H1 (cell line): ENCODE measurements around the gene LDLRAD4. TPM values are rescaled to one million over a fixed set of nuclear protein-coding genes. Genes with fewer than 3 reads are reported as not detected.

Source experiments
- CTCF ChIA-PET: fragments of 300-600 bp; sonication (Branson Sonifier 250); formaldehyde crosslinking; loops from one replicate; lab custom pipeline; 2021; ENCODE audit not compliant: partially characterized antibody; lab: Charles Lee
- POLR2A ChIA-PET: fragments of 300-600 bp; sonication (Branson Sonifier 250); formaldehyde crosslinking; loops from one replicate; lab custom pipeline; 2021; ENCODE audit warnings: inconsistent platforms; ENCODE audit not compliant: partially characterized antibody; lab: Charles Lee
- DNase-seq, 2 experiments: peaks; one replicate each; pipeline versions ENCODE4 v3.0.0 to v3.0.0-alpha.2; 2010 to 2022; ENCODE audit warnings: low spot score in 2 of 2, low read depth in 1 of 2, mixed read lengths in 1 of 2
- FAIRE-seq: peaks from 2 replicates; lab custom pipeline; 2011; peaks lifted over from hg19 to GRCh38; lab: Jason Lieb, UNC
- H2AFZ ChIP-seq: 2 replicates; pipeline ENCODE4 v1.8.1; 2012; ENCODE audit warnings: low read length, inconsistent platforms
- H2AK5ac ChIP-seq: 2 replicates; pipeline ENCODE4 v1.6.1; 2013; ENCODE audit warnings: low read depth, low read length
- H2BK120ac ChIP-seq: replicated peaks from 2 replicates; pipeline ENCODE3; 2013; ENCODE audit warnings: low read depth, low read length, inconsistent platforms
- H2BK12ac ChIP-seq: 2 replicates; pipeline ENCODE4 v1.6.1; 2013; ENCODE audit warnings: low read depth, low read length
- H2BK15ac ChIP-seq: 2 replicates; pipeline ENCODE4 v1.6.1; 2013; ENCODE audit warnings: low read length
- H2BK20ac ChIP-seq: 2 replicates; pipeline ENCODE4 v1.6.1; 2013; ENCODE audit warnings: low read length
- H2BK5ac ChIP-seq: 2 replicates; pipeline ENCODE4 v1.6.1; 2013; ENCODE audit warnings: low read depth, low read length
- H3K14ac ChIP-seq: 2 replicates; pipeline ENCODE4 v1.6.1; 2013; ENCODE audit warnings: inconsistent platforms; ENCODE audit not compliant: insufficient read length
- H3K18ac ChIP-seq: 2 replicates; pipeline ENCODE4 v1.6.1; 2013; ENCODE audit warnings: low read length; ENCODE audit errors: extremely low read depth
- H3K23ac ChIP-seq: 2 replicates; pipeline ENCODE4 v1.6.1; 2013; ENCODE audit warnings: inconsistent platforms; ENCODE audit not compliant: insufficient read length
- H3K23me2 ChIP-seq: 2 replicates; pipeline ENCODE4 v1.6.1; 2013; ENCODE audit warnings: low read depth, low read length
- H3K27ac ChIP-seq: 2 replicates; pipeline ENCODE4 v1.6.1; 2011; ENCODE audit warnings: low read depth, low read length, inconsistent platforms
- H3K27me3 ChIP-seq, 4 experiments: replicated peaks in 1 of 4; 1 replicate in 1 of 4; 2 replicates in 3 of 4; pipeline versions ENCODE4 v1.6.1 to v1.8.1; 2011 to 2013; ENCODE audit warnings: low read length in 3 of 4, mild to moderate bottlenecking in 3 of 4, inconsistent platforms in 2 of 4, mixed read lengths in 2 of 4, moderate library complexity in 1 of 4; ENCODE audit not compliant: control insufficient read depth in 3 of 4, insufficient read depth in 3 of 4; ENCODE audit errors: extremely low read depth in 1 of 4
- H3K36me3 ChIP-seq, 4 experiments: 2 replicates each; pipeline versions ENCODE4 v1.6.1 to v1.8.1; 2011 to 2013; ENCODE audit warnings: mild to moderate bottlenecking in 4 of 4, low read length in 3 of 4, moderate library complexity in 2 of 4, control low read depth in 1 of 4, inconsistent platforms in 1 of 4; ENCODE audit not compliant: insufficient read depth in 4 of 4, control insufficient read depth in 2 of 4
- H3K4ac ChIP-seq: replicated peaks from 2 replicates; pipeline ENCODE3; 2013; ENCODE audit warnings: low read length, low read depth, mixed read lengths, inconsistent platforms; ENCODE audit not compliant: insufficient read length
- H3K4me1 ChIP-seq, 4 experiments: replicated peaks in 1 of 4; 1 replicate in 1 of 4; 2 replicates in 3 of 4; pipeline versions ENCODE4 v1.6.1 to v1.8.1; 2011 to 2013; ENCODE audit warnings: low read length in 3 of 4, inconsistent platforms in 2 of 4, mixed read lengths in 1 of 4; ENCODE audit not compliant: insufficient read depth in 4 of 4, control insufficient read depth in 3 of 4
- H3K4me2 ChIP-seq, 2 experiments: 2 replicates each; pipeline versions ENCODE4 v1.6.1 to v1.8.1; 2011 to 2013; ENCODE audit warnings: low read depth in 2 of 2, low read length in 2 of 2, control low read depth in 1 of 2, inconsistent platforms in 1 of 2, mild to moderate bottlenecking in 1 of 2; ENCODE audit not compliant: insufficient read depth in 1 of 2
- H3K4me3 ChIP-seq, 4 experiments: fragments of 200-600, 300-600 bp in 1 of 4; sonication (generic), shearing (Covaris generic), sonication (Bioruptor Twin) in 1 of 4; 2 replicates each; pipeline versions ENCODE4 v1.5.1 to v1.8.1; 2011 to 2016; ENCODE audit warnings: low read length in 4 of 4, low read depth in 3 of 4, control low read depth in 2 of 4, inconsistent platforms in 2 of 4, mild to moderate bottlenecking in 2 of 4, mixed read lengths in 1 of 4, moderate library complexity in 1 of 4; ENCODE audit not compliant: insufficient read depth in 2 of 4; ENCODE audit errors: extremely low read depth in 1 of 4
- H3K56ac ChIP-seq: replicated peaks from 2 replicates; pipeline ENCODE3; 2013; ENCODE audit warnings: low read depth, mild to moderate bottlenecking, mixed read lengths, low read length, inconsistent platforms; ENCODE audit not compliant: insufficient read length
- H3K79me1 ChIP-seq: 2 replicates; pipeline ENCODE4 v1.6.1; 2013; ENCODE audit warnings: low read depth, low read length, control low read depth
- H3K79me2 ChIP-seq, 2 experiments: 2 replicates each; pipeline versions ENCODE4 v1.6.1 to v1.8.1; 2012 to 2013; ENCODE audit warnings: low read length in 2 of 2, mild to moderate bottlenecking in 2 of 2, inconsistent platforms in 1 of 2; ENCODE audit not compliant: insufficient read depth in 2 of 2, control insufficient read depth in 1 of 2
- H3K9ac ChIP-seq, 4 experiments: replicated peaks in 1 of 4; 1 replicate in 1 of 4; 2 replicates in 3 of 4; pipeline versions ENCODE4 v1.6.1 to v1.8.1; 2011 to 2013; ENCODE audit warnings: low read depth in 3 of 4, low read length in 3 of 4, control low read depth in 2 of 4, mild to moderate bottlenecking in 2 of 4, moderate library complexity in 2 of 4, inconsistent platforms in 1 of 4; ENCODE audit errors: extremely low read depth in 1 of 4
- H3K9me3 ChIP-seq, 2 experiments: 2 replicates each; pipeline versions ENCODE4 v1.6.1 to v1.8.1; 2012 to 2013; ENCODE audit warnings: mild to moderate bottlenecking in 2 of 2, moderate library complexity in 2 of 2, control low read depth in 1 of 2, inconsistent platforms in 1 of 2, low read depth in 1 of 2, low read length in 1 of 2, mixed read lengths in 1 of 2; ENCODE audit not compliant: insufficient read depth in 2 of 2
- H4K20me1 ChIP-seq, 2 experiments: replicated peaks in 1 of 2; 2 replicates each; pipeline versions ENCODE3 to v1.8.1; 2011 to 2013; ENCODE audit warnings: inconsistent platforms in 2 of 2, low read length in 2 of 2, mild to moderate bottlenecking in 1 of 2; ENCODE audit not compliant: insufficient read depth in 2 of 2, control insufficient read depth in 1 of 2
- H4K5ac ChIP-seq: 2 replicates; pipeline ENCODE4 v1.6.1; 2013; ENCODE audit warnings: low read length, low read depth, mixed read lengths, inconsistent platforms; ENCODE audit not compliant: insufficient read length
- H4K8ac ChIP-seq: 2 replicates; pipeline ENCODE4 v1.8.0; 2013; ENCODE audit warnings: mild to moderate bottlenecking, moderate library complexity, low read length, inconsistent platforms; ENCODE audit not compliant: insufficient read depth; ENCODE audit errors: extremely low read depth
- H4K91ac ChIP-seq: replicated peaks from 2 replicates; pipeline ENCODE3; 2013; ENCODE audit warnings: low read length, mixed read lengths, inconsistent platforms; ENCODE audit not compliant: insufficient read length
- ASH2L ChIP-seq: fragments of 200-600, 300-600 bp; sonication (generic); IDR thresholded peaks from one replicate; pipeline ENCODE4 v1.7.1; 2017; ENCODE audit warnings: low read length
- BACH1 ChIP-seq: IDR thresholded peaks from 2 replicates; pipeline ENCODE4 v1.6.1; 2012; ENCODE audit warnings: low read length, improper control_type of control experiment
- CBX5 ChIP-seq: fragments of 300-800, 300-1000 bp; sonication (generic); IDR thresholded peaks from 2 replicates; pipeline ENCODE4 v1.7.1; 2016; ENCODE audit warnings: antibody characterized with exemption, low read length, low read depth
- CHD2 ChIP-seq: IDR thresholded peaks from 2 replicates; pipeline ENCODE4 v1.6.1; 2012; ENCODE audit warnings: low read length, improper control_type of control experiment
- FOSL1 ChIP-seq: IDR thresholded peaks from 2 replicates; pipeline ENCODE4 v1.6.1; 2011; ENCODE audit warnings: mild to moderate bottlenecking, low read depth, low read length, moderate library complexity; ENCODE audit not compliant: insufficient read depth
- NRF1 ChIP-seq: IDR thresholded peaks from 2 replicates; pipeline ENCODE4 v1.6.1; 2011; ENCODE audit warnings: mild to moderate bottlenecking, low read depth, low read length, improper control_type of control experiment
- PHF8 ChIP-seq: fragments of 200-600 bp; sonication (generic); conservative IDR thresholded peaks from 2 replicates; pipeline ENCODE4 v1.7.1; 2012; ENCODE audit warnings: low read depth, mild to moderate bottlenecking, inconsistent platforms, low read length, moderate library complexity
- POLR2AphosphoS5 ChIP-seq: IDR thresholded peaks from 2 replicates; pipeline ENCODE4 v1.6.1; 2011; ENCODE audit warnings: low read depth, low read length
- RAD21 ChIP-seq, 2 experiments: IDR thresholded peaks in 1 of 2; conservative IDR thresholded peaks in 1 of 2; 2 replicates each; pipeline ENCODE4 v1.6.1; 2011; ENCODE audit warnings: low read depth in 2 of 2, low read length in 2 of 2, improper control_type of control experiment in 1 of 2, inconsistent platforms in 1 of 2, mild to moderate bottlenecking in 1 of 2, moderate library complexity in 1 of 2
- RBBP5 ChIP-seq: IDR thresholded peaks from 2 replicates; pipeline ENCODE4 v1.7.1; 2012; ENCODE audit warnings: low read depth, mild to moderate bottlenecking, inconsistent platforms, low read length, moderate library complexity, borderline replicate concordance
- RFX5 ChIP-seq: IDR thresholded peaks from 2 replicates; pipeline ENCODE4 v1.6.1; 2011; ENCODE audit warnings: low read depth, low read length, improper control_type of control experiment, borderline replicate concordance
- RXRA ChIP-seq: IDR thresholded peaks from 2 replicates; pipeline ENCODE4 v1.6.1; 2011; ENCODE audit warnings: low read depth, mild to moderate bottlenecking, low read length, moderate library complexity; ENCODE audit not compliant: insufficient read depth
- SIN3A ChIP-seq, 2 experiments: IDR thresholded peaks in 1 of 2; conservative IDR thresholded peaks in 1 of 2; 2 replicates each; pipeline ENCODE4 v1.6.1; 2011 to 2012; ENCODE audit warnings: low read length in 2 of 2, improper control_type of control experiment in 1 of 2, low read depth in 1 of 2, mild to moderate bottlenecking in 1 of 2
- SRF ChIP-seq: IDR thresholded peaks from 2 replicates; pipeline ENCODE4 v1.6.1; 2011; ENCODE audit warnings: mild to moderate bottlenecking, low read depth, low read length, moderate library complexity
- TBP ChIP-seq: IDR thresholded peaks from 2 replicates; pipeline ENCODE4 v1.6.1; 2011; ENCODE audit warnings: low read depth, low read length, improper control_type of control experiment
- WGBS, 2 experiments: shearing (Covaris generic) in 1 of 2; methylation state at CpG; one replicate each; pipeline versions ENCODE4 v1.1.6 to v1.1.7; 2013 to 2015; ENCODE audit warnings: low lambda C conversion rate in 2 of 2, mixed read lengths in 2 of 2, inconsistent platforms in 1 of 2, low coverage in 1 of 2, missing lambda C conversion rate in 1 of 2; ENCODE audit not compliant: insufficient replicate concordance in 2 of 2, insufficient coverage in 1 of 2, insufficient read length in 1 of 2; ENCODE audit errors: extremely low coverage in 1 of 2, missing lambda C conversion rate in 1 of 2; 5-methylcytosine and 5-hydroxymethylcytosine counted together
- polyA plus RNA-seq, 7 experiments: library from polyadenylated mRNA; depleted of rRNA in 3 of 7; stranded (reverse) in 5 of 7; unstranded in 2 of 7; fragments of >200 nt in 5 of 7; fragments of 200-250 nt in 2 of 7; gene quantifications; 1 replicate in 5 of 7; 2 replicates in 1 of 7; 4 replicates in 1 of 7; pipeline versions ENCODE4 v1.2.1 to v1.2.3, GENCODE V29; 2011 to 2013; ENCODE audit warnings: missing spikeins in 2 of 7, mixed read lengths in 2 of 7
- total RNA-seq: library from RNA; stranded (reverse); fragmentation: NEBNext Ultra II Directional; extraction: Animal tissue kit (Norgen Biotek cat#: 25700); gene quantifications from 2 replicates; pipeline ENCODE4 v1.2.1, GENCODE V29; 2021

LDLRAD4 gene
- total and polyA plus RNA-seq, 2 of the 8 experiments (the other 6 are each of a cell fraction or from before 2014, with no cell fraction given): 0.77 to 1.4 TPM

DNA sequence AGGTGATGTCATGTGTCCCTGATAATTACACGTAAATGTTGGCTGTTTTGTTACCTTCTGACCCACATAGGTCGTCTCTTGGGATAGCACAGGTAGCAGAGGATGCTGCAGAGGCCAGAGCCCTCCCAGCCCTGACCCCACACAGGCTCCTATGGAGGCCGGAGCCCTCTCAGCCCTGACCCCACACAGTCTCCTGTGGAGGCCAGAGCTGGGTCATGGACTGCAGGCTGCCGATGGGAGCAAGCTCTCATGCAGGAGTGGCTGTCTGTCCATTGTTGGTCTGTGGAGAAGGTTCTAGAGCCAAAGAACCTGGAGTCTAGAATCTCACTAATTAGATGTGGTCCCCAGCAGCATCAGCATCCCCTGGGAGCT, 155.5 kb downstream of the LDLRAD4 start:
- DNase-seq: no peak
- no peak overlapping the region for H2BK15ac ChIP-seq
- H2BK120ac ChIP-seq: no peak overlapping the region
- no peaks in the 10 kb centered on the region for H3K79me1 ChIP-seq
- no peaks in the 10 kb centered on the region; a peak in 1 of 7 replicates for H3K4me1 ChIP-seq
- no peak overlapping the region for H2AK5ac ChIP-seq
- H3K4me2 ChIP-seq: no peak overlapping the region
- no peaks in the 10 kb centered on the region for H4K20me1 ChIP-seq
- H2BK5ac ChIP-seq: no peak overlapping the region
- H3K4ac ChIP-seq: no peak overlapping the region
- no peak overlapping the region for H2BK20ac ChIP-seq
- no peak overlapping the region for H4K8ac ChIP-seq
- CTCF ChIA-PET: interaction anchor here (1.8 kb wide), 1 partner anchor 38 kb away, joined by 3 read pairs; no protein-coding TSS in a partner anchor
- H3K79me2 ChIP-seq: no peaks in the 10 kb centered on the region
- H2AFZ ChIP-seq: no peak overlapping the region
- no peak overlapping the region for H3K18ac ChIP-seq
- no peaks in the 10 kb centered on the region for H3K27me3 ChIP-seq
- H3K4me3 ChIP-seq: no peak overlapping the region
- H3K14ac ChIP-seq: no peak overlapping the region
- no peak overlapping the region for H3K9ac ChIP-seq
- POLR2A ChIA-PET: interaction anchor here (0.5 kb wide), 1 partner anchor 183 kb away, joined by 3 read pairs; no protein-coding TSS in a partner anchor
- no peaks in the 10 kb centered on the region for H3K23me2 ChIP-seq
- no peak overlapping the region for H3K56ac ChIP-seq
- no peak overlapping the region for H4K91ac ChIP-seq
- no peaks in the 10 kb centered on the region for H3K36me3 ChIP-seq
- no peaks in the 10 kb centered on the region for H3K9me3 ChIP-seq
- no peak overlapping the region for H3K23ac ChIP-seq
- H2BK12ac ChIP-seq: no peak overlapping the region
- FAIRE-seq: no peak
- no peak overlapping the region for H4K5ac ChIP-seq
- WGBS, 2 experiments: 95% methylated on average over 4 of the region's 4 CpGs; no CpG with 5 or more reads in 1 of the 2 experiments
- no peak for TF ChIP-seq PHF8
- no peak for TF ChIP-seq RXRA
- no peak for TF ChIP-seq TBP
- no peak for TF ChIP-seq FOSL1
- no peak for TF ChIP-seq RBBP5
- TF ChIP-seq RFX5: no peak
- TF ChIP-seq ASH2L: no peak
- no peak for TF ChIP-seq POLR2AphosphoS5
- TF ChIP-seq SIN3A (conservative IDR thresholded peaks at IDR 0.05 in 1 of 2, IDR thresholded peaks at IDR 0.05 in 1 of 2; ENCODE audit: low read depth in 1 of 2, low read length in 2 of 2): no peak
- TF ChIP-seq NRF1: no peak
- no peak for TF ChIP-seq BACH1
- TF ChIP-seq CHD2: no peak
- no peak for TF ChIP-seq RAD21 (IDR thresholded peaks at IDR 0.05 in 1 of 2, conservative IDR thresholded peaks at IDR 0.05 in 1 of 2; ENCODE audit: low read depth in 2 of 2, low read length in 2 of 2)
- no peak for TF ChIP-seq CBX5
- TF ChIP-seq SRF: no peak
- no peak overlapping the region for H3K27ac ChIP-seq
